ENCODE data around the gene KLHL3.

- no peak for TF ChIP-seq CTCF (IDR thresholded peaks at IDR 0.05; ENCODE audit: insufficient read depth, low read length, poor library complexity, severe bottlenecking)
- no peak for TF ChIP-seq EZH2phosphoT487 (conservative IDR thresholded peaks at IDR 0.05; ENCODE audit: low read length)
Observed at GRCh38 chr5:137575847-137576246, 160.0 kb downstream of the KLHL3 start.
